GM18858 (cell line): ENCODE measurements around the gene SPNS2.

ENCODE experiments used
- ATAC-seq: cut with Tn5 transposase; IDR thresholded peaks from one replicate; pipeline ENCODE4 v1.9.1; 2021; ENCODE audit not compliant: unreplicated experiment

The SPNS2 gene

DNA sequence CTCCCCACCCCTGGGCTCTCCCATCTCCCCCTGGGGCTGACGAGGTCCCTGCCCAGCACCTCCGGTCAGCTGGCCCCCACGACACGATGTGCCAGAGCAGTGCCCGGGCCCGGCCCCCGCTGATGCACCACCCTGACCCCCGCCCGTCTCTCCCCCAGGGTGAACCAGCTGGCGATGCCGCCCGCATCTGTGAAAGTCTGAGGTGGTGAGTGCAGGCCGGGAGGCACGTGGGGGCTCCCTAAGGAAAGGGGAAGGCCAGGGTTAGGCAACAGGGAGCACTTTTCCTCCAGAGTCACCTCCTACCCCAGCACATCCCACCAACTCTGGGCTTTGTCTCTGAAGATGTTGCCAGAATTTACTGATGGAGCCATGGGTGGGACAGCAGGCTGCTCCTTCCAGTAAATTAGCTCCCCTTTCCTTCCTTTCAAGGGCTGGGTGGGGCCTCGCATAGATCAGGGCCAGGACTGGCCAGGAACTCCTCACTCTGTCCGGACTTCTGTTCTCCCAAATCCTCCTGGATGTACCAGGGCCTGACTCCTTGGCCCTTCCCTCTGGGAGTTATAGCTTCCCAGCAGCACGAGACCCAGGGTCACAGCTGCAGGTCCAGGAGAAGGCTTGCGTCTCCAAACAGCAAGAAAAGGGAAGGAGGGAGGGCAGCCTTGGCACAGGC is 38.2 kb downstream of the SPNS2 start:
- no peak for ATAC-seq

GRCh38 chr17:4537451-4538235 is 39.0 kb downstream of the SPNS2 start:
- no peak for ATAC-seq

DNA sequence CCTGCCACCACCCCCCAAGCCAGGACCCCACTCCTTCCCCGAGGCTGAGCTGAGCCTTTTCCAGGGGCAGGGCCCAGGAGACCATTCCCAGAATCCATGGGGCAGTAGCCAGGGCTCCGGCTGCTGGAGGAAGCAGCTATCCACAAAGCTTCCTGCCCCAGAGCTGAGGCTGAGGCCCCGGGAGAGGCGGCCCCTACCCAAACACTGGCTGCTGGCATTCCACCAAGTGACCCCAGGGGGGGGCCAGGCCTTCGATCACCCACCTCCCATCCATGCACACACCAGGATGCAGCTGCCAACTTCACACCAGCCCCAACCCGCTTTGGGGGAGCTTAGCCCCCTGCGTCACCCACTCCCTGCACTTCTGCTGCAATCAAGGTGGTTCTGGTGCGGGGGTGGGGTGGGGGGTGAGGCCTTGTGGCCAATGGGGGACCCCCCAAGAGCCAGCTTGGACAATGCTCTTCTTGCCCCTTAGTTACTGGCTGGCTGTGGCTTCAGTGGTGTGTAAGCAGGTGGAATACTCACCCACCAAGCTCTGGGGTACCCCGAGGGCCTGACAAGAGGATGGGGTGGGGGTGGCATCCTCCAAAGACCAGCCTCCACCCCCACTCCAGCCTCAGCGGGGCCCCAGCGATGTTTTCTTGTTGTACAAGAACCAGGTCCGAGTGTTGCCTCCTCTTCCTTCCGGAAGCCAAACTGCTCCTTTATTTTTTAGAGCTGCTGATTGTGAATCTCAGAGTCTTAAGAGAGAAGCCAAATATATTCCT is 39.7 kb downstream of the SPNS2 start:
- ATAC-seq: no peak

GRCh38 chr17:4539025-4539424 is 40.3 kb downstream of the SPNS2 start:
- ATAC-seq: no peak

GRCh38 chr17:4539576-4540223 is 41.0 kb downstream of the SPNS2 start:
- ATAC-seq: no peak

DNA sequence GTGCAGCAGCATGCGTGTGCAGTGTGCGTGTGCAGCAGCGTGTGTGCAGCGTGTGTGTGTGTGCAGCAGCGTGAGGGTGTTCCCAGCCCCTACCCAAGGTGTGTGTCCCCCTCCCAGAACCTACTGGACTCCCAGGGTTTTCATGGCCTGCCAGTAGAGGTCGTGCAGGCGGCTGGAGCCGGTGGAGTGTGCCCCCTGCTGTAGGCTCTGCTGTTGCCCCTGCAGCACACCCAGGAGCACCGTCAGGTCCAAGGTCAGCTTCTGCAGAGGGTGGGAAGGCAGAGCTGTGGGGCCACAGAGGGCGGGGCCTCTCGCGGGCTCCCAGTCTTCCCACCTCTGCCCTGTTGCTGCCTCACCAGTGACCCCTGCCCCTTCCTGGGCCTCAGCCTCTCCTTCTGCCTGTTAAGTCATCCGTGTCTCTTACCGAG is 41.6 kb downstream of the SPNS2 start:
- ATAC-seq: no peak

DNA sequence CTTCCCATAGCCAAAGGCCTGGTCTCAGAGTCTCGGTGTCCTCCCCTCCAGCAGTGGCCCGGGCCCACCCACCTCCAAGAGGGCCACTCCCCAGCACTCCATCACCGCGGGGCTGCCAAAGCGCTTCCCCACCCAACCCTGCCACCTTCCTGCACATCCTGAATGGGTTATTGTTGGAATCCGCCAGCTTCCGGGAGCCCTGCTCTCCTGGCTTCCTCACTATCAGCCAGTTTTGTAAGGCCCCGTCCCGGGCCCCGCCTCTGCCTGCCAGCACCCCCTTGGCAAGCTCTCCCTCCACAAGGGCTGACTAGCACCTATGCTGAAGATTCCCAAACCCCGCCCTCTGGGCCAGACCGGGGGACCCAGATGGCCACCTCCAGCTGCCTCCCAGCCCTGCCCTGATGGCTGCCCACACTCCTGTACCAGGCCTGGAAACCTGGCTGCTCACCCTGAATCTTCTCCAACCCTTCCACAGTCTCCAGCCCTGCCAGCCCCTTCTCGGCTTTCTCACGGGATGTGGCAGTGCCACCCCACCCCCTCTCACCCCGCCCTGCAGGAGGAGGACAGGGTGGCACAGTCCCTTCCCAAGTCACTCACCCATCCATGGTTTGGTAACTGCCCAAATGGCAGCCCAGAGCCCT is 42.1 kb downstream of the SPNS2 start:
- no peak for ATAC-seq

DNA sequence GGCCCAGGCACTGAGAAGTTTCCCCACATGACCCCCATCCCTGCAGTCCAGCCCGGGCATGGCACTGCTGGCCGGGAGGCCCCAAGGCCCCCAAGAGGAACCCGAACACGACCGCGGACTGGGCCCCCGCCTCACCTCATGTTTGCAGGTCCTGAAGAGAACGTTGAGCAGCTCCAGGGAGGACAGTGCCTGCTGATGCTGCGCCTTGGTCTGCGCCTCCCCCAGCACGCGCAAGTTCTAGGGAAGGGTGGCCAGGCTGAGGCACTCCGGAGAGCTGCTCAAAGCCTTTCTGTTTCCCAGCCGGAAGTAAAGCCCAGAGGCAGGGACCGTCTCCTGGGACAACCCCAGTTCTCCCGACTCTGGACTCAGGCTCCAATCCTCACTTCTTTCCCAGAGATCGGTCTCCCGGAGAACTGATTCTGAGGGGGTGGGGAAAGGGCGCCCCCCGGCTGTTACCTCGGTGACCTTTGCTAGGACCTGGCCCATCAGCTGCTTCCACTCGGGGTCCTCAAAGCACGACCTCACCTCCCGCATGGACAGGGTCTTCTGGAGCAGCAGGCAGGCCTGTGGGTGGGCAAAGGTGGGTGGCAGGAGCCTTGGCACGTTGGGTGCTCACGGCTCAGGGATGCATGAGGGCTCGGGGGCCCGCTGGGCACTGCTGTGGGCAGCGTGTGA is 42.8 kb downstream of the SPNS2 start:
- ATAC-seq: no peak

DNA sequence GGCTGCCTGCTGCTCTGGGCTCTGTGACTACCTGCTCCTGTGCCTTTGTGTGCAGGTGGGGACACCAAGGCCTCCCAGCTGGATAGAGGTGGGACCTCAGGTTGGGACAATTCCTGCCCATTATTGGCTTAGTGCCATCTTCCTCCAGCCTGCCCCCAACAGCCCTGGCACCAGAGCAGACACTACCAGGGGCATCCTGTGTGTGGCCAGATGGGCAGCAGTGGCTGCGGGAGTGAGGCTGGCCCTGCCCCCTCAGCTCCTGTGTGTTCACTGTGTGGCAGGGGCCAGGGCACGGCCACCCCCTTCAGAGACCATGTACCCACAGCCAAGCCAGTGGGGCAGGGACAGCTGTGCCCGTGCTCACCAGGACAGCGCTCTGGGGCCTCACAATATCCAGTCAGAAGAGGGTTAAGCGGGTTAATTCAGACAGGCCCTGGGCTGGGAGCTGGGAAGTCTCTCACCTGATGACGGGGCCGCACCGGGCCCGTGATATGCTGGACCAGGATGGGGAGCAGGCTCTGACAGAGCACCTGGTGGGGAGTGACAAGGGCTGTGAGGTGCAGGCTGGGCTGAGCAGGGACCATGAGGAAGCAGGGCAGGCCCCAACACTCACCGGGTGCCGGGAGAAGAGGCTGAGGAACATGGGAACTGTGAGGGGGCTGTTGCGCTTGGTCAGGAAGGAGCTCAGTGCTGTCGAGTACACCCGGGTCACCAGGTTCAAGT is 43.5 kb downstream of the SPNS2 start:
- no peak for ATAC-seq

DNA sequence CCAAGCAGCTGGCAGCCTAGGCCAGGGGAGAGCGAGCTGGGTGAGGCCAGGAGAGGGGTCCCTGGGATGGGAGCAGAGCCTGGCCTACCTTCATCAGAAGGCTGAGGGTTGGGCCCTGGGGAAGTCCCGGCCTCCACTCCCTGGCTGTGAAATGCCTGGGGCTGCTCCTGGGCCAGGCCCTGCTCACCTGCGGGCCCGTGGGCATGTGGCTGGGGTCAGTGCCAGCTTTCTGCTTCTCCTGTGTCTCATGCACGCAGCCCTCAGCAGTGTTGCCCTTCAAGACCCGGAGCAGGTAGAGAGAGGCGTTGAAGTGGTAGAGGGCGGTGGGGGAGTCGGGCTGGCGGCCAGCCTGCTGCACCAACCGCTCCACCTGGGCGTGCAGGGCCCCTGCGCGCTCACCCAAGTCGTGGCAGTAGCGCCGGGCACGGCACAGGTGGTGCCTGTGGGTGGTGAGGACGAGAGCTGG is 44.1 kb downstream of the SPNS2 start:
- ATAC-seq: no peak

DNA sequence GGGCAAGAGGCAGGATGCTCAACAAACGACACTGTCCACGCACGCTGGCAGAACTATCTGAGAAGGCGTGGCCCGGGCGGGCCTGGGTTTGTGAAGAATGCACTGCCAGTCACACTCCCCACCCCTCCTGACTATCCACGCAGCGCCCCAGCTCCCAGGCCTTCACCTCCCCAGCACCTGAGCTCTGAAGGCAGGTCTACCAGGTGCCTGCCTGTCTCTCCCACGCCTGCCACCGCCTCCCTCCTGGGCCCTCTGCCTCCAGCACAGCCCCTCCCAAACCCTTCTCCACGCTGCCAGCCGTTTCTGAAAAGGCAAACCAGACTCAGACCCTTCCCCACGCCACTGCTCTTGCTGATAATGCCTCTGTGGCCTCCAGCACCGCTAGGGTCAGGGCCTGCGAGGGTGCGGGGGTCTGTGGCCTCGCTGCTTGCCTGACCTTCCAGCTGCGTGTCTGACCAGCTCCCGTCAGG is 44.9 kb downstream of the SPNS2 start:
- no peak for ATAC-seq

GRCh38 chr17:4544135-4544950 is 45.7 kb downstream of the SPNS2 start:
- ATAC-seq: no peak

- no peak for ATAC-seq
Measured at GRCh38 chr17:4544951-4545216, 46.2 kb downstream of the SPNS2 start.

GRCh38 chr17:4545217-4545951 is 46.7 kb downstream of the SPNS2 start:
- ATAC-seq: no peak

- ATAC-seq: no peak
Measured at GRCh38 chr17:4547118-4547906, 48.6 kb downstream of the SPNS2 start.

DNA sequence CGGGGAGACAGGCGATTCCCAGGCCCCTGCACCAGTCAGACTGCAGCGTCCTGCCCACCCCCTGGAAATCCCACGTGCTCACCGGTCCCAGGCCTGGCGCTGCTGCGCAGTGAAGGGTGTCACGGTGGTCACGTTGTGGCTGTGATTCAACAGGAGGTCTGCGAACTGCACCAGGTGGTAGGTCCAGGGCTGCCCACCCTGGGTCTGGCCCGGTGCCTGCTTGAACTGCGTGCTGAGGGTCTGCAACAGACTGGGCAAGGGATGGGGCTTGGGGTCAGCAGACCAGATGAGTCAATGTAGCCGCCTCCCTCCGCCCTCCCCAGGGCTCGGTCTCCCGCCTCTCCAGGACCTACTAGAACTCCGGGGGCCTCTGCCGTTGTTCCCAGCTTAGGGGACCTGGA is 49.4 kb downstream of the SPNS2 start:
- ATAC-seq: no peak
